ENCODE results near the gene SUN5.

DNA sequence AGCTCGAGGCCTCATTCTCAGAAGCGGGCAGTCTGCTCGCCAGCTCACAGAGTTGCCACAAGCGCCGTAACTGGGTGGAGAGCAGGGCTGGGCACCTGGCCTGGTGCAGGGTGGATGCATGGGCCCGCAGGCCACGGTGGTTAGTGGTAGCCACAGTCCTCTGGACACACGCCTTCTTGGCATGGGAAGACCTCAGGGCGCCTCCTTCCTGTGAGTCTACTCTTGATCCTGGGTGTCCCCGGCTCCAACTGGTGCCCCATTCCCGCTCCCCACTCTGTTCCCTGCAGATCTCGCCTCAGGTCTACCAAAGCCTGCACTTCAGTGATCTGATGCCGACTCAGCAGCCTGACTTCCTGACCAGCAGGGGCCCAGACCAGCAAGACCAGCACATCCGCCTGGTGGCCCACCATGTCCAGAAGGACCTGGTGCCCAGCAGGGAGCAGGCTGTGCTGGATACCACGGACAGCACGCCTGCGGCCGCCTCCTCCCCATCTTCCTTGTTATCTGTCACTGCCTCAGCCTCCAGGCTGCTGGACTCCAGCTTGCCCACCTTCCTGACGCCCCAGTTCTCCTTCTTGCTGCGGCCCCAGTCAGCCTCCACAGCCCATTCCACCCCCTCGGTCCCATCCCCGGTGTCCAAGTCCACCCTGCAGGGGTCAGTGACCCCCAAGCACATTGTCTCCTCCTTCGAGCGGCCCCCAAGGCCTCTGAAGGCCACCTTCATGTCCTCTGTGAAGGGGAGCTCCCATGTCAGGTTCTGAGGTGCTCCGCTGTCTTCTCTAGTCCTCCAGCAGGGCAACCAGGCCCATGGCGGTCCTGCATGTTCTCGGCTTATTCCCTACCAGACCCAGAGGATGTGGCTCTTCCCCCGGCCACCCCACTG is 43.1 kb downstream of the SUN5 start:
- TF ChIP-seq CTCF (IDR thresholded peaks at IDR 0.05), result no peak
- no peak for TF ChIP-seq POLR2A (IDR thresholded peaks at IDR 0.05)
